Hematopoietic multipotent progenitor cell (in vitro differentiated cells): ENCODE data around the gene TSPAN8. TPM values are rescaled to one million over a fixed set of nuclear protein-coding genes. Genes with fewer than 3 reads are reported as not detected.
"Not testable (repeated sequence)": the region's sequence is repeated elsewhere in the genome, so short reads cannot be mapped to it uniquely, and the experiment has no call there.

Experiments
- DNase-seq, 3 donors: peaks; one replicate each; pipeline ENCODE4 v3.0.0-alpha.2; 2011 to 2015; ENCODE audit warnings: low read depth in 2 of 3, low spot score in 2 of 3
- total RNA-seq: library from RNA; depleted of rRNA; stranded (reverse); fragments of >200 nt; gene quantifications from one replicate; pipeline ENCODE4 v1.2.3, GENCODE V29; 2012

Gene TSPAN8
- total RNA-seq, result not detected

- no peak for DNase-seq
Observed at GRCh38 chr12:71157601-71158233, at the start of gene TSPAN8. TSPAN8 (minus strand) TSS chr12:71157999; CDS start chr12:71157678, 321 bp downstream.

GRCh38 chr12:71201136-71201679, 43.4 kb upstream of the TSPAN8 start:
- DNase-seq, result no peak

- DNase-seq, result no peak
Observed at GRCh38 chr12:71200706-71201105, 42.9 kb upstream of the TSPAN8 start.

- DNase-seq, result no peak
Observed at GRCh38 chr12:71197460-71197859, 39.7 kb upstream of the TSPAN8 start.

GRCh38 chr12:71195338-71195896, 37.6 kb upstream of the TSPAN8 start:
- DNase-seq, result no peak

- no peak for DNase-seq
Observed at GRCh38 chr12:71194657-71195056, 36.9 kb upstream of the TSPAN8 start.

GRCh38 chr12:71193041-71193440, 35.2 kb upstream of the TSPAN8 start:
- no peak for DNase-seq

GRCh38 chr12:71191509-71192196, 33.9 kb upstream of the TSPAN8 start:
- no peak for DNase-seq

GRCh38 chr12:71190822-71191221, 33.0 kb upstream of the TSPAN8 start:
- no peak for DNase-seq

- no peak for DNase-seq
Observed at GRCh38 chr12:71187379-71187778, 29.6 kb upstream of the TSPAN8 start.

GRCh38 chr12:71186571-71187288, 28.9 kb upstream of the TSPAN8 start:
- no peak for DNase-seq

- DNase-seq, result no peak
Observed at GRCh38 chr12:71183846-71184245, 26.0 kb upstream of the TSPAN8 start.

GRCh38 chr12:71183018-71183417, 25.2 kb upstream of the TSPAN8 start:
- DNase-seq, result no peak

GRCh38 chr12:71178162-71178561, 20.4 kb upstream of the TSPAN8 start:
- no peak for DNase-seq

- DNase-seq, result no peak
Observed at GRCh38 chr12:71174825-71175224, 17.0 kb upstream of the TSPAN8 start.

GRCh38 chr12:71174146-71174545, 16.3 kb upstream of the TSPAN8 start:
- no peak for DNase-seq

GRCh38 chr12:71170456-71170855, 12.7 kb upstream of the TSPAN8 start:
- DNase-seq, result no peak

- DNase-seq, result no peak
Observed at GRCh38 chr12:71169286-71169685, 11.5 kb upstream of the TSPAN8 start.

- DNase-seq, result no peak
Observed at GRCh38 chr12:71166862-71167496, 9.2 kb upstream of the TSPAN8 start.

GRCh38 chr12:71166280-71166679, 8.5 kb upstream of the TSPAN8 start:
- DNase-seq, result no peak

GRCh38 chr12:71165780-71166179, 8.0 kb upstream of the TSPAN8 start:
- not testable (repeated sequence) for DNase-seq
